Left ventricle myocardium superior (tissue), 1 donor: ENCODE results near the gene ZNF619. TPM values are rescaled to one million over a fixed set of nuclear protein-coding genes. Genes with fewer than 3 reads are reported as not detected.

Experiments
- ATAC-seq: fragments of 200-7000 bp; cut with Tn5 transposase; one replicate; pipeline ENCODE4 v1.9.1; 2020; ENCODE audit warnings: mild to moderate bottlenecking, moderate library complexity
- DNase-seq: peaks from one replicate; pipeline ENCODE4 v3.0.0-alpha.2; 2020
- intact Hi-C: fragments of 100-400 bp; cut with micrococcal nuclease; formaldehyde crosslinking; loops from one replicate; pipeline ENCODE4 v1.11.0; 2022
- total RNA-seq: library from RNA; stranded (reverse); fragmentation: NEBNext Ultra II Directional; extraction: Animal tissue kit (Norgen Biotek cat#: 25700); gene quantifications from one replicate; pipeline ENCODE4 v1.2.1, GENCODE V29; 2021
- donor health status: DM: no; HTN: yes; CAD: no; lungs with severe emphysema.

ZNF619 gene
- total RNA-seq, 1 donor from 2014 or later: 4.3 TPM

DNA sequence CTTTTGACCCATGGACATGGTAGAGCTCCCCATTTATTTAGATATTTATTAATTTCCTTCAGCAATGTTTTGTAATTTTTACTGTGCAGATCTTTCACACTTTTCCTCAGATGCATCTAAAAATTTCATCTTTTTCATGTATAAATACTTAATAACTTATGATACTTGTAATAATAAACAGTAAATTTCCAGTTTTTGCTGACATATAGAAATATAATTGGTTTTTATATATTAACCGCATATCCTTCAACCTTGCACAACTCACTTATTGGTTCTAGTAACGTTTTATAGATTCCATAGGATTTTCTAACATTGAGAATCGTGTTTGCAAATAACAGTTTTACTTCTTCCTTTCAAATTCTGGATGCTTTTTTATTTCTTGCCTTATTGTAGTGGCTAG, 44.3 kb downstream of the ZNF619 start:
- intact Hi-C loops: no loop called here
- no peak for ATAC-seq

GRCh38 chr3:40523781-40524180, 46.9 kb downstream of the ZNF619 start:
- intact Hi-C loops: loop anchor here (2.0 kb wide), 1 partner anchor 47 kb away; the partner anchor contains the start of gene ZNF619
- ATAC-seq: peak; percentile 55
- DNase-seq: no peak

More for the DNA sequence above, 44.3 kb downstream of the ZNF619 start:
- no peak for DNase-seq

- no peak for DNase-seq
- ATAC-seq: no peak
- intact Hi-C loops: loop anchor here (2.0 kb wide), 1 partner anchor 47 kb away; the partner anchor contains the start of gene ZNF619
Measured at GRCh38 chr3:40524222-40524567, 47.3 kb downstream of the ZNF619 start.

GRCh38 chr3:40524568-40525285, 47.8 kb downstream of the ZNF619 start, which contains the start of gene ZNF621:
ZNF621 (plus strand) TSS chr3:40524960; CDS start chr3:40525841, 881 bp downstream.
- DNase-seq: peak; percentile 96
- ATAC-seq: peak; percentile 100
- intact Hi-C loops: loop anchor here (2.0 kb wide), 1 partner anchor 48 kb away; the partner anchor contains the start of gene ZNF619

DNA sequence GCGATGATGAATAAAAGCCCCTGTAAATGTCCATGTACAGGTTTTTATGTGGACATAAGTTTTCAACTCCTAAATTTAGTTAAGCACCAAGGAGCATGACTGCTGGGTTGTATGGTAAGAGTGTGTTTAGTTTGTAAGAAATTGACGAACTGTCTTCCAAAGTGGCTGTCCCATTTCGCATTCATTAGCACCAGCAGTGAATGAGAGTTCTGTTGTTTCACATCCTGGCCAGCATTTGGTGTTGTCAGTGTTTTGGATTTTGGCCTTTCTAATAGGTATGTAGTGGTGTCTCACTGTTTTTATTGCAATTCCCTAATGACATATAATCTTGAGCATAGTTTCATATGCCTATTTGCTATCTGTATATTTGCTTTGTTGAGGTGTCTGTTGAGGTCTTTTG, 51.5 kb downstream of the ZNF619 start:
- no peak for ATAC-seq

GRCh38 chr3:40532252-40532651, 55.3 kb downstream of the ZNF619 start:
- no peak for DNase-seq
- intact Hi-C loops: no loop called here
- no peak for ATAC-seq

More for the DNA sequence above, 51.5 kb downstream of the ZNF619 start:
- DNase-seq: no peak
- intact Hi-C loops: no loop called here

DNA sequence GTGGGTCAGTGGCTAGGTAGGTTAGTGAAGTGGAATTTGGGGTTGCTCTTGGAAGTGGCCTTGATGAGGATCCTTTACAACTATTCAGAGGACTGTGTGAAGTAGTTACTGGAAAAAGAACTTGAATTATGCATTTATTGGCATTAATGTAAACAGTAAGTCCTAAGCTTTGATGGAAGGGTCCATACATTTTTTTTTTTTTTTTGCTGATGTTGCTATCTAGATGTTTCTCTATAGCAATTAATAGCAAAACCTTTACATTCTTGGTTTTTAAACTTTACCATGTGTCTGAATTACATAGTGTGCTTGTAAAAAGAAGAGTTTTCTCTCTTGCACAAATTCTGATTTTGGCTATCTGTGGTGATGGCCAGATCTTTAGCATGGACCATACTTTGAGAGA, 57.4 kb downstream of the ZNF619 start:
- ATAC-seq (no peak), DNase-seq (no peak)
- intact Hi-C loops: no loop called here

Other genes with a start within 250 kb of the ZNF619 start
- gene EIF1B, start 167.4 kb upstream of the ZNF619 start, total RNA-seq: 329 TPM
- gene ENTPD3, start 89.9 kb upstream of the ZNF619 start, total RNA-seq: 0.12 TPM
- gene RPL14, start 19.8 kb upstream of the ZNF619 start, total RNA-seq: 1,099 TPM
- gene ZNF620, start 28.9 kb downstream of the ZNF619 start, total RNA-seq: 1.7 TPM
- 8.6 TPM for gene ZNF621, start 47.8 kb downstream of the ZNF619 start, total RNA-seq